Hepatocyte (in vitro differentiated cells): ENCODE measurements around the gene SPON1.

Experiments used
- CTCF ChIP-seq: fragments of 200-600 bp; sonication (generic); IDR thresholded peaks from 2 replicates; pipeline ENCODE4 v1.5.1; 2016; ENCODE audit warnings: antibody characterized with exemption, mild to moderate bottlenecking; ENCODE audit not compliant: poor library complexity
- EZH2 ChIP-seq: fragments of 200-600 bp; sonication (generic); IDR thresholded peaks from 2 replicates; pipeline ENCODE4 v1.6.1; 2016; ENCODE audit warnings: antibody characterized with exemption, mild to moderate bottlenecking, borderline replicate concordance

DNA sequence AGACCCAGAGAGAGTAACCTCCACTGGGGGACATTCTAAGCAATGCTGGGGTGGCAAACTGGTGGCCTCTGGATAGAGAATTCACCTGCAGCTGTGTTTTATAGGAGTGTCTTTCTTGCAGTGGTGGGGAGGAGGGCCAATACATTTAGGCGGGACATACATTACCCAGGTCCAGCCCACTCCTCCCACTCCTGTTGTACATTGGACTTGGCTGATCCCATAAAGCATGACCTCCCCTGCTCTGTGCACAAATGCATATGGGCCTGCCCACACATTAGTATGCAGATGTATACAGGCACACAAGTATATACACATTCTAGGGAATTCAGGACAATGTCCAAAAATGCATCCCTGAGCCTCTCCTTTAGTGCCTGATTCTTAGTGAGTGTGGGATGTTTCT, 297.4 kb downstream of the SPON1 start:
- TF ChIP-seq CTCF (no peak), EZH2 (no peak)
